ENCODE results near the gene RELL2. TPM values are rescaled to one million over a fixed set of nuclear protein-coding genes. Genes with fewer than 3 reads are reported as not detected.

Gene RELL2, protein sequence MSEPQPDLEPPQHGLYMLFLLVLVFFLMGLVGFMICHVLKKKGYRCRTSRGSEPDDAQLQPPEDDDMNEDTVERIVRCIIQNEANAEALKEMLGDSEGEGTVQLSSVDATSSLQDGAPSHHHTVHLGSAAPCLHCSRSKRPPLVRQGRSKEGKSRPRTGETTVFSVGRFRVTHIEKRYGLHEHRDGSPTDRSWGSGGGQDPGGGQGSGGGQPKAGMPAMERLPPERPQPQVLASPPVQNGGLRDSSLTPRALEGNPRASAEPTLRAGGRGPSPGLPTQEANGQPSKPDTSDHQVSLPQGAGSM
- 10 to 100 TPM; 25.1 to 26.9 TPM for total RNA-seq

DNA sequence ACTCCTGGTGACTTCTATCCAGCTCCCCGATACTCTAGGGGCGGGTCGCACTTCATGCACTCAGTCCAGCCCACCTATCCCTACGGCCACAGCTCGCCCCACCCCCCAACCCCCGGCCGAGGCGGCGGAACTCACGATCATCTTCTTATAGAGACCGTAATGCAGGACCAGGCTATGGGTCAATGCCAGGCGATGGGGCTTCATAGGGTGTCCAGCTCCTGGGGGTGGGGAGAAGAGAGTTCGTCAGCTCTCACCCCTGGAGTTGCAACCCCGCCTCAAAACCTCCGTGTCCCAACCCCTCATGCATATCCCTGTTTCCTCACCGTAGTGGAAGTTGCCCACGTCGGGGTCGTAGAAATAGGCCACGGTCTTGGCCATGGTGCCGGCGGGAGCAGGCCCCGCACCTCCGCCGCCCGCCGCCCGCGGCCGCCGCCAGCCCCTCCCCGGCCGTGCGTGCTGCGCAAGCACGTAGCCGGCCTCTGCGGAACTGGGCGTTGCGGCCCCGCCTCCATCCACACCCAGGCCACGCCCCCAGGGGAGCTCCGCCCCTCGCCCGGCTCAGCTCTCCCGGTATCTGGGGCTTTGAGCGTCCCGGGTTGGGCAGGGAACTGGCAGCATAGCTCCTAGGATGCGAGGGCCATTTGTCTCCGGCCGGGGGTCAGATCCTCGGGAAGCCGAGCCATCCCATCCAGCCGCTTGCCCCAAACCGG lies at the start of gene RELL2, which contains the start of gene HDAC3:
RELL2 (plus strand) TSS at position 585 of the 710 bp plus-strand sequence. CDS start 1,229 bp downstream, outside the sequence.
HDAC3 (minus strand) TSS at position 437 of the 710 bp plus-strand sequence; CDS start at position 378, 59 bp downstream.
- CTCF ChIA-PET, result interaction anchor here (0.6 to 17.2 kb wide), 13 partner anchors 9 to 1027 kb away, joined by 3 to 318 read pairs (median 6); partner anchors contain the start of genes DIAPH1 and FCHSD1
- peaks cover 51% of the 10 kb centered on the region for H3K4me1 Mint-ChIP-seq
- no peaks in the 10 kb centered on the region for H3K9me3 Mint-ChIP-seq
- H3K4me3 Mint-ChIP-seq, result peak within 1 kb of the TSS; percentile 92
- H3K27me3 Mint-ChIP-seq, result no peaks in the 10 kb centered on the region
- peak; percentile 92 for DNase-seq
- H3K36me3 Mint-ChIP-seq (ENCODE audit: low read depth), result peaks cover 22% of the 10 kb centered on the region
- POLR2A ChIA-PET, result interaction anchor here (1.0 to 1.4 kb wide), 2 partner anchors 14 to 18 kb away, joined by 4 read pairs; partner anchors contain the start of genes DIAPH1 and FCHSD1
- peak within 1 kb of the TSS; percentile 90 for H3K27ac Mint-ChIP-seq

- Mint-ChIP-seq H3K4me1 (peaks cover 39% of the 10 kb centered on the region), H3K27me3 (no peaks in the 10 kb centered on the region), H3K9me3 (no peaks in the 10 kb centered on the region), H3K36me3 (ENCODE audit: low read depth) (peaks cover 47% of the 10 kb centered on the region), H3K4me3 (no peak overlapping the region), H3K27ac (no peak overlapping the region)
- no peak for DNase-seq
- ChIA-PET POLR2A (no interaction called here), CTCF (interaction anchor here (0.6 to 6.4 kb wide), 4 partner anchors 26 to 145 kb away, joined by 3 to 183 read pairs (median 34); partner anchors contain the start of gene DIAPH1)
Measured at GRCh38 chr5:141590127-141590526, 46.7 kb upstream of the RELL2 start.

DNA sequence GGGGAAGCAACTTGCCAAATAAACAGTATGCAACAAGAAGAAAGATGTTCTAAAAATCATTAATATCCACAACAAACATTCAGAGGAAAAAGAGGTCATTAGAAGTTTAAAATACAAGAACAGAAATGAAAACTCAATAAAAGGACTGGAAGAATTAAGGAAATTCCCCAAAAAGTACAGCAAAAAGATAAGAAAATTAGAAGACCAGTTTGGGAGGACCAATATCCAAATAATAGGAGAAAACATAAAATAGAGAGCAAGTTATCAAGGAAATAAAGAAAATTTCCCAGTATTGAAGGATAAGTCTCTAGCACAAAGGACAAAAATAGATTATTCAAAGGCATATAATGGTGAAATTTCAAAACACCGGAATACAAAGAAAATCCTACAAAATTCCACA lies 39.9 kb upstream of the RELL2 start:
- POLR2A ChIA-PET, result interaction anchor here (0.6 kb wide), 1 partner anchor 95 kb away, joined by 3 read pairs; no protein-coding TSS in a partner anchor
- no peak for DNase-seq
- H3K27me3 Mint-ChIP-seq, result no peaks in the 10 kb centered on the region
- CTCF ChIA-PET, result interaction anchor here (0.7 to 4.9 kb wide), 5 partner anchors 12 to 42 kb away, joined by 3 to 38 read pairs (median 3); partner anchors contain the start of genes DIAPH1, HDAC3 and RELL2
- H3K9me3 Mint-ChIP-seq, result no peaks in the 10 kb centered on the region
- peaks cover 76% of the 10 kb centered on the region for H3K4me1 Mint-ChIP-seq
- H3K4me3 Mint-ChIP-seq, result no peak overlapping the region
- peak overlapping the region; percentile 50 for H3K27ac Mint-ChIP-seq
- peaks cover 42% of the 10 kb centered on the region for H3K36me3 Mint-ChIP-seq (ENCODE audit: low read depth)

GRCh38 chr5:141597394-141597793 lies 39.4 kb upstream of the RELL2 start:
- no peak overlapping the region for H3K4me3 Mint-ChIP-seq
- H3K36me3 Mint-ChIP-seq (ENCODE audit: low read depth), result peaks cover 42% of the 10 kb centered on the region
- ChIA-PET CTCF (interaction anchor here (0.7 to 4.9 kb wide), 7 partner anchors 11 to 41 kb away, joined by 3 to 38 read pairs (median 3); partner anchors contain the start of genes DIAPH1, HDAC3 and RELL2), POLR2A (interaction anchor here (0.6 kb wide), 1 partner anchor 95 kb away, joined by 3 read pairs; no protein-coding TSS in a partner anchor)
- H3K4me1 Mint-ChIP-seq, result peaks cover 75% of the 10 kb centered on the region
- no peaks in the 10 kb centered on the region for H3K9me3 Mint-ChIP-seq
- H3K27ac Mint-ChIP-seq, result peak overlapping the region; percentile 50
- no peak for DNase-seq
- no peaks in the 10 kb centered on the region for H3K27me3 Mint-ChIP-seq

GRCh38 chr5:141597814-141598213 lies 39.0 kb upstream of the RELL2 start:
- Mint-ChIP-seq H3K27me3 (no peaks in the 10 kb centered on the region), H3K36me3 (ENCODE audit: low read depth) (peaks cover 44% of the 10 kb centered on the region), H3K27ac (no peak overlapping the region), H3K4me3 (no peak overlapping the region), H3K9me3 (no peaks in the 10 kb centered on the region), H3K4me1 (peaks cover 75% of the 10 kb centered on the region)
- CTCF ChIA-PET, result interaction anchor here (0.7 to 4.9 kb wide), 7 partner anchors 11 to 41 kb away, joined by 3 to 38 read pairs (median 3); partner anchors contain the start of genes DIAPH1, HDAC3 and RELL2
- POLR2A ChIA-PET, result no interaction called here
- DNase-seq, result no peak

DNA sequence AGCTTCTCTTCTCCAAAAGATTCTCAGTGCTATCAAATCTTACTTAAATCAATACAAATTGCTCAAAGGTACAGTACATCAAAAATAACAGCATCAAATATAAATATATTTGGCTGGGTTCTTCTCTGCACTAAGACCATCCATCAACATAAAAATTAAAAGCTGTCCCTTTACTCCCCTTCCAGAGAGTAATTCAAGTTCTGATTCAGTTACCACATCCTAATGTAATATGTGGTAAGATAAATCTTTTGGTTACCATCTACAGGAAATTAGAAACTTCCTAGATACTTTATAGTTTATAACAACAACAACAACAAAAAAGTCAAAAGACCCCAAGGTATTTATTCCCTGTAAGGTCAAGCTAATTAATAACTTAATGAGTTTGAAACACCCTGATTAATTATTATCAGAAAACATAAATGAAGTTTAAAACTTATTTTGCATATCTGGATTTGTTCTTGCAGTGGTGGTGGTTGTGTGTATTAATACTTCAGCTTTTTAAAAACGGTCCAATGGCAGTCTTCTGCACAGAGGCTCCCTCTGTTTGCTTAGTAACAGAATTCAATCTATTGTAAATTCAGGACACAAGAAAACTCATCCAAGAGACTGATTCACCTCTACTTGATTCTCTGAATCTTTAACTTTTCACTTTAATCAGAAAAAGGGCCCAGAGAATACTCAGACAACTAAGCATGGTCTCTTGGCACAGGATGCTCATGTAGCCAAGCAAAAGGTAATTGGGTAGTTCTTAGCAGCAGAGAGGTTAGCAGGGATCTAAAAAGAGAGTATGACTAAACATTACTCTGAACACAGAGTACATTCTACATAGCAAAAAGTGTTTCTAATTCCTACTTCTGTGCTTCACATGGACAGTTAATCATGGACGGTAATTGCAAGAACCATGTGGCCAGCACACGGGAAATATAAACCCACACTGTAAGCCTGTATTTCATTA lies 38.1 kb upstream of the RELL2 start:
- Mint-ChIP-seq H3K27me3 (no peaks in the 10 kb centered on the region), H3K4me3 (no peak overlapping the region), H3K27ac (peak overlapping the region; percentile 44), H3K4me1 (peaks cover 77% of the 10 kb centered on the region), H3K36me3 (ENCODE audit: low read depth) (peaks cover 44% of the 10 kb centered on the region), H3K9me3 (no peaks in the 10 kb centered on the region)
- ChIA-PET POLR2A (no interaction called here), CTCF (interaction anchor here (0.8 to 4.9 kb wide), 5 partner anchors 10 to 41 kb away, joined by 3 to 38 read pairs (median 6); partner anchors contain the start of gene DIAPH1)
- DNase-seq, result no peak

GRCh38 chr5:141602606-141603005 lies 34.2 kb upstream of the RELL2 start:
- no peak for DNase-seq
- POLR2A ChIA-PET, result no interaction called here
- Mint-ChIP-seq H3K4me3 (peak overlapping the region; percentile 3), H3K36me3 (ENCODE audit: low read depth) (peaks cover 30% of the 10 kb centered on the region), H3K4me1 (peaks cover 88% of the 10 kb centered on the region), H3K27me3 (no peaks in the 10 kb centered on the region), H3K9me3 (no peaks in the 10 kb centered on the region), H3K27ac (peak overlapping the region; percentile 67)
- CTCF ChIA-PET, result interaction anchor here (1.0 to 5.3 kb wide), 7 partner anchors 11 to 49 kb away, joined by 3 to 28 read pairs (median 7); partner anchors contain the start of genes DIAPH1 and FCHSD1

GRCh38 chr5:141603923-141604717 lies 32.7 kb upstream of the RELL2 start:
- Mint-ChIP-seq H3K9me3 (no peaks in the 10 kb centered on the region), H3K27ac (peak overlapping the region; percentile 95), H3K4me3 (peak overlapping the region; percentile 67), H3K27me3 (no peaks in the 10 kb centered on the region), H3K4me1 (peaks cover 90% of the 10 kb centered on the region), H3K36me3 (ENCODE audit: low read depth) (peaks cover 32% of the 10 kb centered on the region)
- peak; percentile 20 for DNase-seq
- ChIA-PET POLR2A (no interaction called here), CTCF (interaction anchor here (1.4 to 5.3 kb wide), 5 partner anchors 12 to 46 kb away, joined by 3 to 28 read pairs (median 11); partner anchors contain the start of genes DIAPH1, HDAC3 and RELL2)

GRCh38 chr5:141605523-141606277 lies 31.1 kb upstream of the RELL2 start:
- Mint-ChIP-seq H3K4me3 (peak overlapping the region; percentile 66), H3K36me3 (ENCODE audit: low read depth) (peaks cover 40% of the 10 kb centered on the region), H3K9me3 (no peaks in the 10 kb centered on the region), H3K27ac (peak overlapping the region; percentile 95), H3K27me3 (no peaks in the 10 kb centered on the region), H3K4me1 (peaks cover 88% of the 10 kb centered on the region)
- peak; percentile 90 for DNase-seq
- ChIA-PET CTCF (interaction anchor here (0.6 to 3.3 kb wide), 8 partner anchors 9 to 364 kb away, joined by 3 to 30 read pairs (median 4); partner anchors contain the start of gene DIAPH1), POLR2A (interaction anchor here (0.6 kb wide), 1 partner anchor 490 kb away, joined by 4 read pairs; no protein-coding TSS in a partner anchor)

- peaks cover 92% of the 10 kb centered on the region for H3K4me1 Mint-ChIP-seq
- no peaks in the 10 kb centered on the region for H3K27me3 Mint-ChIP-seq
- no peak for DNase-seq
- ChIA-PET CTCF (interaction anchor here (0.6 to 3.3 kb wide), 9 partner anchors 8 to 1193 kb away, joined by 3 to 30 read pairs (median 5); partner anchors contain the start of gene DIAPH1), POLR2A (no interaction called here)
- H3K9me3 Mint-ChIP-seq, result no peaks in the 10 kb centered on the region
- H3K4me3 Mint-ChIP-seq, result peak overlapping the region; percentile 66
- H3K36me3 Mint-ChIP-seq (ENCODE audit: low read depth), result peaks cover 48% of the 10 kb centered on the region
- peak overlapping the region; percentile 95 for H3K27ac Mint-ChIP-seq
Measured at GRCh38 chr5:141608046-141608445, 28.8 kb upstream of the RELL2 start.
